SK-N-SH (cell line): Measurements from ENCODE around the gene SLAMF9. TPM values are rescaled to one million over a fixed set of nuclear protein-coding genes. Genes with fewer than 3 reads are reported as not detected.

Experiments used
- CTCF ChIA-PET: fragments of 300-600, 350-600 bp; formaldehyde crosslinking; extraction: SDS; loops from one replicate; lab custom pipeline; 2021; lab: Yijun Ruan, JAX
- POLR2A ChIA-PET: fragments of 350-600 bp; sonication (Branson Sonifier 250); formaldehyde crosslinking; extraction: SDS; loops from one replicate; lab custom pipeline; 2020; ENCODE audit warnings: antibody characterized with exemption, inconsistent platforms; lab: Yijun Ruan, JAX
- DNase-seq: peaks from one replicate; pipeline ENCODE4 v3.0.0; 2012
- H2AFZ ChIP-seq: fragments of 200-600 bp; sonication (generic); 2 replicates; pipeline ENCODE4 v1.8.1; 2016; ENCODE audit warnings: antibody characterized with exemption, mild to moderate bottlenecking, low read depth
- H3F3A ChIP-seq: fragments of 200-600 bp; sonication (generic); replicated peaks from 2 replicates; pipeline ENCODE3; 2016; ENCODE audit warnings: antibody characterized with exemption, mild to moderate bottlenecking; ENCODE audit not compliant: insufficient read depth
- H3K27ac ChIP-seq, 2 experiments: fragments of 200-500 bp in 1 of 2; fragments of 200-600 bp in 1 of 2; sonication (Bioruptor generic) in 1 of 2; sonication (generic), shearing (Covaris generic) in 1 of 2; 2 replicates each; pipeline versions ENCODE4 v1.5.1 to v1.6.1; 2014 to 2016; ENCODE audit warnings: low read depth in 2 of 2, inconsistent platforms in 1 of 2, low read length in 1 of 2, mild to moderate bottlenecking in 1 of 2, mixed read lengths in 1 of 2
- H3K27me3 ChIP-seq: fragments of 200-600 bp; sonication (generic), shearing (Covaris generic); 2 replicates; pipeline ENCODE4 v1.6.1; 2016; ENCODE audit warnings: mixed run types; ENCODE audit not compliant: insufficient read depth
- H3K36me3 ChIP-seq, 2 experiments: fragments of 200-500 bp in 1 of 2; fragments of 200-600 bp in 1 of 2; sonication (Bioruptor generic) in 1 of 2; sonication (generic) in 1 of 2; replicated peaks in 1 of 2; 2 replicates each; pipeline versions ENCODE3 to v1.5.1; 2014 to 2016; ENCODE audit warnings: low read length in 1 of 2, mild to moderate bottlenecking in 1 of 2; ENCODE audit not compliant: insufficient read depth in 2 of 2, control insufficient read depth in 1 of 2
- H3K4me1 ChIP-seq, 2 experiments: fragments of 200-500 bp in 1 of 2; fragments of 200-600 bp in 1 of 2; sonication (Bioruptor generic) in 1 of 2; sonication (generic), shearing (Covaris generic) in 1 of 2; 2 replicates each; pipeline versions ENCODE4 v1.5.1 to v1.6.1; 2014 to 2016; ENCODE audit warnings: low read depth in 1 of 2, low read length in 1 of 2, mixed run types in 1 of 2; ENCODE audit not compliant: insufficient read depth in 2 of 2, control insufficient read depth in 1 of 2
- H3K4me2 ChIP-seq: fragments of 200-600 bp; sonication (generic), shearing (Covaris generic); 2 replicates; pipeline ENCODE4 v1.6.1; 2017; ENCODE audit warnings: mixed run types
- H3K4me3 ChIP-seq, 2 experiments: fragments of 200-500 bp in 1 of 2; fragments of 200-600 bp in 1 of 2; sonication (Bioruptor generic) in 1 of 2; sonication (generic), shearing (Covaris generic) in 1 of 2; 2 replicates each; pipeline versions ENCODE4 v1.5.1 to v1.8.1; 2014 to 2016; ENCODE audit warnings: low read depth in 2 of 2, inconsistent platforms in 1 of 2, low read length in 1 of 2, mild to moderate bottlenecking in 1 of 2, mixed read lengths in 1 of 2, moderate library complexity in 1 of 2
- H3K79me2 ChIP-seq: fragments of 200-600 bp; sonication (generic); 2 replicates; pipeline ENCODE4 v1.8.1; 2017; ENCODE audit warnings: mild to moderate bottlenecking; ENCODE audit not compliant: insufficient read depth
- H3K9ac ChIP-seq: fragments of 200-600 bp; sonication (generic); 2 replicates; pipeline ENCODE4 v1.6.1; 2017; ENCODE audit warnings: mixed run types
- H3K9me2 ChIP-seq: fragments of 200-600 bp; sonication (generic); 2 replicates; pipeline ENCODE4 v1.6.1; 2017; ENCODE audit warnings: mixed run types
- H3K9me3 ChIP-seq: fragments of 200-600 bp; sonication (generic); 2 replicates; pipeline ENCODE4 v1.6.1; 2017; ENCODE audit warnings: mixed run types, mild to moderate bottlenecking, moderate library complexity
- H4K20me1 ChIP-seq: fragments of 200-600 bp; sonication (generic); 2 replicates; pipeline ENCODE4 v1.6.1; 2017; ENCODE audit warnings: mild to moderate bottlenecking, mixed run types; ENCODE audit not compliant: insufficient read depth
- CHD2 ChIP-seq: fragments of 150-350 bp; IDR thresholded peaks from 2 replicates; pipeline ENCODE4 v1.6.1; 2018; ENCODE audit warnings: low read length; ENCODE audit not compliant: partially characterized antibody
- FOXJ3 ChIP-seq: sonication (generic); formaldehyde crosslinking; IDR thresholded peaks from 2 replicates; pipeline ENCODE4 v1.5.1; 2020; ENCODE audit warnings: mild to moderate bottlenecking, missing genetic modification reagents
- IRF3 ChIP-seq: fragments of 150-350 bp; IDR thresholded peaks from 2 replicates; pipeline ENCODE4 v1.6.1; 2016; ENCODE audit warnings: mild to moderate bottlenecking, low read depth, low read length
- MAX ChIP-seq: IDR thresholded peaks from 2 replicates; pipeline ENCODE4 v1.4.0; 2012; ENCODE audit warnings: low read depth
- MEF2A ChIP-seq: IDR thresholded peaks from 2 replicates; pipeline ENCODE4 v1.4.0; 2012; ENCODE audit warnings: low read depth, borderline replicate concordance
- MXI1 ChIP-seq: IDR thresholded peaks from 2 replicates; pipeline ENCODE4 v1.6.1; 2012; ENCODE audit warnings: mild to moderate bottlenecking, low read depth, low read length, improper control_type of control experiment
- NFIC ChIP-seq: IDR thresholded peaks from 2 replicates; pipeline ENCODE4 v1.4.0; 2012; ENCODE audit warnings: borderline replicate concordance
- NRF1 ChIP-seq: IDR thresholded peaks from 2 replicates; pipeline ENCODE4 v1.6.1; 2012; ENCODE audit warnings: low read depth, mild to moderate bottlenecking, low read length
- RAD21 ChIP-seq: IDR thresholded peaks from 2 replicates; pipeline ENCODE4 v1.6.1; 2012; ENCODE audit warnings: mild to moderate bottlenecking, low read length
- REST ChIP-seq: IDR thresholded peaks from 2 replicates; pipeline ENCODE4 v1.6.1; 2012; ENCODE audit warnings: mild to moderate bottlenecking, low read depth, low read length, moderate library complexity
- RFX5 ChIP-seq: IDR thresholded peaks from 2 replicates; pipeline ENCODE4 v1.6.1; 2012; ENCODE audit warnings: mild to moderate bottlenecking, improper control_type of control experiment, low read length
- TCF12 ChIP-seq: IDR thresholded peaks from 2 replicates; pipeline ENCODE4 v1.4.0; 2012
- TEAD4 ChIP-seq: IDR thresholded peaks from 2 replicates; pipeline ENCODE4 v1.4.0; 2012; ENCODE audit warnings: mild to moderate bottlenecking, borderline replicate concordance; ENCODE audit not compliant: insufficient read depth
- USF1 ChIP-seq: IDR thresholded peaks from 2 replicates; pipeline ENCODE4 v1.4.0; 2012; ENCODE audit warnings: low read depth, borderline replicate concordance
- ZBTB33 ChIP-seq: IDR thresholded peaks from 2 replicates; pipeline ENCODE4 v1.4.0; 2012; ENCODE audit warnings: low read depth, borderline replicate concordance
- WGBS: methylation state at CpG from one replicate; pipeline ENCODE4 v1.1.6; 2017; ENCODE audit warnings: low lambda C conversion rate; 5-methylcytosine and 5-hydroxymethylcytosine counted together
- polyA plus RNA-seq, 3 experiments: library from polyadenylated mRNA; depleted of rRNA; stranded (reverse); fragments of >200 nt; gene quantifications; 2 replicates each; pipeline ENCODE4 v1.2.3, GENCODE V29; 2012

The SLAMF9 gene
- polyA plus RNA-seq, 1 of the 3 experiments (the other 2 are of a cell fraction): 0.12 TPM

- no peaks in the 10 kb centered on the region for H4K20me1 ChIP-seq
- no peak overlapping the region for H3K4me3 ChIP-seq
- WGBS: 39% methylated on average over 5 of the region's 8 CpGs
- TF ChIP-seq MEF2A (no peak), USF1 (no peak)
- no peak overlapping the region for H2AFZ ChIP-seq
- H3K9ac ChIP-seq: no peak overlapping the region
- no peak overlapping the region for H3K4me2 ChIP-seq
- H3F3A ChIP-seq: no peaks in the 10 kb centered on the region
- no peaks in the 10 kb centered on the region for H3K79me2 ChIP-seq
- ChIA-PET CTCF (interaction anchor here (0.8 to 2.6 kb wide), 7 partner anchors 11 to 551 kb away, joined by 3 to 9 read pairs (median 3); no protein-coding TSS in a partner anchor), POLR2A (no interaction called here)
- H3K9me3 ChIP-seq: no peaks in the 10 kb centered on the region
- H3K9me2 ChIP-seq: no peaks in the 10 kb centered on the region
- no peak overlapping the region for H3K27ac ChIP-seq
- peaks cover 33% of the 10 kb centered on the region; the same call in 1 of the 2 replicates for H3K27me3 ChIP-seq
- DNase-seq: no peak
- no peaks in the 10 kb centered on the region for H3K36me3 ChIP-seq
- H3K4me1 ChIP-seq: no peaks in the 10 kb centered on the region
These were observed 18.6 kb upstream of the SLAMF9 start for GRCh38 chr1:159972443-159973205.

GRCh38 chr1:159970932-159971342 is 16.9 kb upstream of the SLAMF9 start:
- Histone ChIP-seq H3K27me3 (peaks cover 26% of the 10 kb centered on the region; the same call in 1 of the 2 replicates), H2AFZ (no peak overlapping the region), H3K9me2 (no peaks in the 10 kb centered on the region), H3K27ac (no peak overlapping the region), H3K36me3 (no peaks in the 10 kb centered on the region), H3F3A (no peaks in the 10 kb centered on the region)
- POLR2A ChIA-PET: no interaction called here
- DNase-seq: no peak
- TF ChIP-seq NRF1 (no peak), ZBTB33 (no peak), RFX5 (no peak), MEF2A (no peak), TEAD4 (no peak), MAX (no peak), MXI1 (no peak), TCF12 (no peak), NFIC (no peak), RAD21 (no peak), REST (no peak), FOXJ3 (CRISPR knock-in tag) (no peak), CHD2 (no peak), IRF3 (no peak)
- TF ChIP-seq, all 33 proteins: peak for 0
- Histone ChIP-seq H3K4me2 (no peak overlapping the region), H4K20me1 (no peaks in the 10 kb centered on the region), H3K79me2 (no peaks in the 10 kb centered on the region), H3K4me3 (no peak overlapping the region), H3K9ac (no peak overlapping the region), H3K4me1 (no peaks in the 10 kb centered on the region), H3K9me3 (no peaks in the 10 kb centered on the region)
- 52% methylated on average over 9 of the region's 9 CpGs for WGBS
- CTCF ChIA-PET: interaction anchor here (0.9 to 2.6 kb wide), 4 partner anchors 13 to 80 kb away, joined by 3 to 9 read pairs (median 4); no protein-coding TSS in a partner anchor
